Upper lobe of left lung (tissue), 6 donors: ENCODE measurements around the gene EPHB2. TPM values are rescaled to one million over a fixed set of nuclear protein-coding genes. Genes with fewer than 3 reads are reported as not detected.

Source experiments
- ATAC-seq, 2 donors: fragments of 200-7000 bp; cut with Tn5 transposase; one replicate each; pipeline ENCODE4 v1.9.1; 2022; ENCODE audit warnings: mild to moderate bottlenecking in 2 of 2, moderate library complexity in 2 of 2; ENCODE audit not compliant: low FRiP score in 2 of 2
- DNase-seq, 2 donors: peaks; one replicate each; pipeline ENCODE4 v3.0.0-alpha.2; 2019 to 2020
- H3K27ac ChIP-seq, 4 donors: fragments of 200-600 bp; sonication (generic); one replicate each; pipeline ENCODE4 v1.5.1; 2016 to 2019
- H3K27me3 ChIP-seq, 4 donors: fragments of 200-600 bp; sonication (generic); one replicate each; pipeline ENCODE4 v1.5.1; 2017 to 2019
- H3K36me3 ChIP-seq, 4 donors: fragments of 200-600 bp; sonication (generic); one replicate each; pipeline ENCODE4 v1.5.1; 2016 to 2019
- H3K4me1 ChIP-seq, 4 donors: fragments of 200-600 bp; sonication (generic); one replicate each; pipeline ENCODE4 v1.5.1; 2018 to 2019
- H3K4me3 ChIP-seq, 4 donors: fragments of 200-600 bp; sonication (generic); one replicate each; pipeline ENCODE4 v1.5.1; 2017 to 2019; ENCODE audit warnings: mild to moderate bottlenecking in 2 of 4, moderate library complexity in 1 of 4
- H3K9me3 ChIP-seq, 4 donors: fragments of 200-600 bp; sonication (generic); one replicate each; pipeline ENCODE4 v1.5.1; 2018 to 2019
- CTCF ChIP-seq, 6 experiments: fragments of 450-650 bp in 4 of 6; fragments of 200-600 bp in 2 of 6; sonication (generic) in 2 of 6; IDR thresholded peaks; one replicate each; pipeline ENCODE4 v1.5.1; 2016 to 2019; ENCODE audit warnings: antibody characterized with exemption in 6 of 6
- EP300 ChIP-seq, 4 donors: sonication (generic); formaldehyde crosslinking; IDR thresholded peaks; one replicate each; pipeline ENCODE4 v1.5.1; 2017; ENCODE audit warnings: antibody characterized with exemption in 4 of 4, control low read depth in 2 of 4
- POLR2A ChIP-seq, 4 donors: fragments of 450-650 bp; IDR thresholded peaks; one replicate each; pipeline ENCODE4 v1.5.1; 2016 to 2017; ENCODE audit warnings: antibody characterized with exemption in 4 of 4, mild to moderate bottlenecking in 2 of 4
- POLR2AphosphoS5 ChIP-seq, 2 donors: sonication (generic); formaldehyde crosslinking; IDR thresholded peaks; one replicate each; pipeline ENCODE4 v1.5.1; 2017; ENCODE audit warnings: antibody characterized with exemption in 2 of 2
- WGBS, 2 donors: methylation state at CpG; one replicate each; pipeline ENCODE4 v1.1.5; 2017 to 2018; 5-methylcytosine and 5-hydroxymethylcytosine counted together
- total RNA-seq, 6 donors: library from RNA; depleted of rRNA in 4 of 6; stranded (reverse); fragments of >200 nt in 4 of 6; gene quantifications; one replicate each; pipeline versions ENCODE4 v1.1.0 to v1.2.1, GENCODE V29; 2016 to 2021
- donor health status: DM: no; HTN: no; CAD: no; lungs with moderate emphysema.
- donor health status: DM: no; HTN: yes; CAD: no; lungs with severe emphysema.

The EPHB2 gene
- total RNA-seq, 6 donors from 2014 or later, result 1.0 to 8.8 (median 5.6) TPM

GRCh38 chr1:22844621-22845020 lies 134.0 kb downstream of the EPHB2 start:
- H3K4me3 ChIP-seq, result no peak overlapping the region
- WGBS, 2 donors, result 33 to 95% methylated on average over 1 to 4 of the region's 5 CpGs
- H3K4me1 ChIP-seq, result no peaks in the 10 kb centered on the region
- DNase-seq (no peak), ATAC-seq (no peak)
- no peaks in the 10 kb centered on the region for H3K9me3 ChIP-seq
- no peak overlapping the region for H3K27ac ChIP-seq
- no peaks in the 10 kb centered on the region for H3K36me3 ChIP-seq
- TF ChIP-seq POLR2AphosphoS5 (IDR thresholded peaks at IDR 0.05) (no peak), POLR2A (IDR thresholded peaks at IDR 0.05) (no peak), CTCF (IDR thresholded peaks at IDR 0.05) (no peak), EP300 (IDR thresholded peaks at IDR 0.05) (no peak)
- no peaks in the 10 kb centered on the region for H3K27me3 ChIP-seq

- DNase-seq (no peak), ATAC-seq (no peak)
- H3K9me3 ChIP-seq, result no peaks in the 10 kb centered on the region
- H3K36me3 ChIP-seq, result no peaks in the 10 kb centered on the region
- no peaks in the 10 kb centered on the region for H3K4me1 ChIP-seq
- H3K4me3 ChIP-seq, result no peak overlapping the region
- TF ChIP-seq EP300 (IDR thresholded peaks at IDR 0.05) (no peak), CTCF (IDR thresholded peaks at IDR 0.05) (no peak), POLR2AphosphoS5 (IDR thresholded peaks at IDR 0.05) (no peak), POLR2A (IDR thresholded peaks at IDR 0.05) (no peak)
- H3K27me3 ChIP-seq, result no peaks in the 10 kb centered on the region
- 38 to 47% methylated on average over 4 of the region's 4 CpGs for WGBS, 2 donors
- no peak overlapping the region for H3K27ac ChIP-seq
Measured at GRCh38 chr1:22845398-22845935, 134.8 kb downstream of the EPHB2 start.

- Histone ChIP-seq H3K27ac (no peak overlapping the region), H3K4me3 (no peak overlapping the region), H3K4me1 (no peaks in the 10 kb centered on the region), H3K36me3 (no peaks in the 10 kb centered on the region), H3K9me3 (no peaks in the 10 kb centered on the region), H3K27me3 (no peaks in the 10 kb centered on the region)
- ATAC-seq, result peak in 1 of 2 donors; percentile 35
- TF ChIP-seq POLR2A (IDR thresholded peaks at IDR 0.05) (no peak), POLR2AphosphoS5 (IDR thresholded peaks at IDR 0.05) (no peak), CTCF (IDR thresholded peaks at IDR 0.05) (no peak), EP300 (IDR thresholded peaks at IDR 0.05) (no peak)
- DNase-seq, result peak in 1 of 2 donors; percentile 39
- WGBS, 2 donors, result 54 to 63% methylated on average over 12 of the region's 12 CpGs
Measured at GRCh38 chr1:22846458-22846857, 135.8 kb downstream of the EPHB2 start.

- WGBS, 2 donors, result 47 to 61% methylated on average over 2 of the region's 2 CpGs
- TF ChIP-seq EP300 (IDR thresholded peaks at IDR 0.05), result no peak
- TF ChIP-seq POLR2A (IDR thresholded peaks at IDR 0.05), result no peak
- TF ChIP-seq CTCF (IDR thresholded peaks at IDR 0.05), result no peak
- no peak for TF ChIP-seq POLR2AphosphoS5 (IDR thresholded peaks at IDR 0.05)
- ATAC-seq (no peak), DNase-seq (no peak)
- Histone ChIP-seq H3K27me3 (no peaks in the 10 kb centered on the region), H3K36me3 (no peaks in the 10 kb centered on the region), H3K27ac (no peak overlapping the region), H3K9me3 (no peaks in the 10 kb centered on the region), H3K4me3 (no peak overlapping the region), H3K4me1 (no peaks in the 10 kb centered on the region)
Measured at GRCh38 chr1:22847249-22847648, 136.6 kb downstream of the EPHB2 start.

GRCh38 chr1:22847709-22848108 lies 137.1 kb downstream of the EPHB2 start:
- WGBS, 2 donors, result 77 to 89% methylated on average over 2 of the region's 2 CpGs
- no peaks in the 10 kb centered on the region for H3K4me1 ChIP-seq
- H3K27ac ChIP-seq, result no peak overlapping the region
- H3K27me3 ChIP-seq, result no peaks in the 10 kb centered on the region
- no peak overlapping the region for H3K4me3 ChIP-seq
- DNase-seq (no peak), ATAC-seq (no peak)
- no peaks in the 10 kb centered on the region for H3K9me3 ChIP-seq
- H3K36me3 ChIP-seq, result no peaks in the 10 kb centered on the region
- TF ChIP-seq POLR2AphosphoS5 (IDR thresholded peaks at IDR 0.05) (no peak), CTCF (IDR thresholded peaks at IDR 0.05) (no peak), EP300 (IDR thresholded peaks at IDR 0.05) (no peak), POLR2A (IDR thresholded peaks at IDR 0.05) (no peak)
